ENCODE measurements around the gene RPL10A.
A peak's percentile ranks its signal among the peaks of the same experiment; 100 is the strongest.

RPL10A gene

GRCh38 chr6:35449287-35449881 is 18.8 kb upstream of the RPL10A start:
- DNase-seq = peak; percentile 63

GRCh38 chr6:35451354-35452182 is 16.6 kb upstream of the RPL10A start:
- no peak for DNase-seq

GRCh38 chr6:35452183-35453090 is 15.8 kb upstream of the RPL10A start, which contains the start of gene FANCE:
Gene FANCE (plus strand): TSS chr6:35452338. CDS start chr6:35452546, 208 bp downstream.
- DNase-seq = peak; percentile 74

- no peak for DNase-seq
These were observed 15.0 kb upstream of the RPL10A start for GRCh38 chr6:35453236-35453635.

- DNase-seq = no peak
These were observed 13.7 kb upstream of the RPL10A start for GRCh38 chr6:35454391-35455110.

- DNase-seq = no peak
These were observed 10.3 kb upstream of the RPL10A start for GRCh38 chr6:35457907-35458306.

GRCh38 chr6:35461270-35461669 is 6.9 kb upstream of the RPL10A start:
- DNase-seq = no peak

GRCh38 chr6:35463292-35463691 is 4.9 kb upstream of the RPL10A start:
- no peak for DNase-seq

GRCh38 chr6:35465646-35466045 is 2.6 kb upstream of the RPL10A start:
- no peak for DNase-seq

- no peak for DNase-seq
These were observed 964 bp downstream of the RPL10A start for GRCh38 chr6:35468980-35469750.

GRCh38 chr6:35469751-35470662 is 1.8 kb downstream of the RPL10A start:
- DNase-seq = no peak

- DNase-seq = no peak
These were observed 2.5 kb downstream of the RPL10A start for GRCh38 chr6:35470663-35471120.

- DNase-seq = no peak
These were observed 3.7 kb downstream of the RPL10A start for GRCh38 chr6:35471836-35472345.

GRCh38 chr6:35473075-35473849 is 5.1 kb downstream of the RPL10A start:
- no peak for DNase-seq

GRCh38 chr6:35473850-35474130 is 5.6 kb downstream of the RPL10A start:
- no peak for DNase-seq

- DNase-seq = no peak
These were observed 6.1 kb downstream of the RPL10A start for GRCh38 chr6:35474131-35474941.

- DNase-seq = no peak
These were observed 6.9 kb downstream of the RPL10A start for GRCh38 chr6:35474942-35475570.

- DNase-seq = no peak
These were observed 7.4 kb downstream of the RPL10A start for GRCh38 chr6:35475573-35475972.
